Aorta (tissue), 5 donors: ENCODE measurements around the gene MUTYH. TPM values are rescaled to one million over a fixed set of nuclear protein-coding genes. Genes with fewer than 3 reads are reported as not detected.
A peak's percentile ranks its signal among the peaks of the same experiment; 100 is the strongest.
"Not testable (repeated sequence)": the region's sequence is repeated elsewhere in the genome, so short reads cannot be mapped to it uniquely, and the experiment has no call there.

Source experiments
- ATAC-seq: fragments of 200-7000 bp; cut with Tn5 transposase; one replicate; pipeline ENCODE4 v1.9.1; 2022; ENCODE audit warnings: moderate library complexity; ENCODE audit not compliant: low FRiP score
- DNase-seq, 2 donors: peaks; one replicate each; pipeline ENCODE4 v3.0.0-alpha.2; 2020
- H3K27ac ChIP-seq, 2 donors: one replicate each; pipeline ENCODE4 v1.5.1; 2013; ENCODE audit warnings: low read length in 2 of 2, mild to moderate bottlenecking in 2 of 2, moderate library complexity in 2 of 2, control low read depth in 1 of 2, inconsistent platforms in 1 of 2, low read depth in 1 of 2
- H3K27me3 ChIP-seq, 2 donors: one replicate each; pipeline ENCODE4 v1.6.1; 2013; ENCODE audit warnings: control low read depth in 1 of 2, low read length in 1 of 2, mild to moderate bottlenecking in 1 of 2, moderate library complexity in 1 of 2; ENCODE audit not compliant: insufficient read depth in 2 of 2, control insufficient read depth in 1 of 2
- H3K36me3 ChIP-seq, 2 donors: one replicate each; pipeline ENCODE4 v1.6.1; 2013; ENCODE audit warnings: control low read depth in 1 of 2, low read length in 1 of 2, mild to moderate bottlenecking in 1 of 2; ENCODE audit not compliant: insufficient read depth in 2 of 2, control insufficient read depth in 1 of 2
- H3K4me1 ChIP-seq, 2 donors: one replicate each; pipeline ENCODE4 v1.6.1; 2013; ENCODE audit warnings: low read length in 2 of 2, control low read depth in 1 of 2, mild to moderate bottlenecking in 1 of 2, moderate library complexity in 1 of 2; ENCODE audit not compliant: insufficient read depth in 2 of 2, control insufficient read depth in 1 of 2
- H3K4me3 ChIP-seq, 2 donors: one replicate each; pipeline ENCODE4 v1.5.1; 2013; ENCODE audit warnings: low read length in 2 of 2, control low read depth in 1 of 2, mild to moderate bottlenecking in 1 of 2
- H3K9me3 ChIP-seq: one replicate; pipeline ENCODE4 v1.6.1; 2013; ENCODE audit warnings: mild to moderate bottlenecking, low read length; ENCODE audit not compliant: control insufficient read depth
- WGBS, 2 donors: extraction: QIAGEN DNeasy Blood & Tissue Kit; methylation state at CpG; one replicate each; pipeline ENCODE4 v1.1.7; 2013; 5-methylcytosine and 5-hydroxymethylcytosine counted together
- intact Hi-C, 2 donors: fragments of 100-400 bp; cut with DNase I; formaldehyde crosslinking; loops; one replicate each; pipeline versions ENCODE4 v1.14.2 to v1.15.0; 2022
- polyA plus RNA-seq, 2 donors: library from polyadenylated mRNA; stranded (reverse); fragments of 200-250 nt; gene quantifications; one replicate each; pipeline ENCODE4 v1.2.3, GENCODE V29; 2013
- total RNA-seq, 2 donors: library from RNA; stranded (reverse); fragmentation: NEBNext Ultra II Directional; extraction: Animal tissue kit (Norgen Biotek cat#: 25700); gene quantifications; one replicate each; pipeline ENCODE4 v1.2.1, GENCODE V29; 2021
- donor health status: healthy with polysubstance abuse.
- donor health status: Bipolar disorder and iron deficiency.
- donor health status: DM: no; HTN: no; CAD: no.
- donor health status: DM: no; HTN: no; CAD: no.
- donor health status: DM: yes; HTN: yes; CAD: no.

MUTYH gene
- total and polyA plus RNA-seq, 4 donors: 4.9 to 49.8 (median 24.3) TPM

DNA sequence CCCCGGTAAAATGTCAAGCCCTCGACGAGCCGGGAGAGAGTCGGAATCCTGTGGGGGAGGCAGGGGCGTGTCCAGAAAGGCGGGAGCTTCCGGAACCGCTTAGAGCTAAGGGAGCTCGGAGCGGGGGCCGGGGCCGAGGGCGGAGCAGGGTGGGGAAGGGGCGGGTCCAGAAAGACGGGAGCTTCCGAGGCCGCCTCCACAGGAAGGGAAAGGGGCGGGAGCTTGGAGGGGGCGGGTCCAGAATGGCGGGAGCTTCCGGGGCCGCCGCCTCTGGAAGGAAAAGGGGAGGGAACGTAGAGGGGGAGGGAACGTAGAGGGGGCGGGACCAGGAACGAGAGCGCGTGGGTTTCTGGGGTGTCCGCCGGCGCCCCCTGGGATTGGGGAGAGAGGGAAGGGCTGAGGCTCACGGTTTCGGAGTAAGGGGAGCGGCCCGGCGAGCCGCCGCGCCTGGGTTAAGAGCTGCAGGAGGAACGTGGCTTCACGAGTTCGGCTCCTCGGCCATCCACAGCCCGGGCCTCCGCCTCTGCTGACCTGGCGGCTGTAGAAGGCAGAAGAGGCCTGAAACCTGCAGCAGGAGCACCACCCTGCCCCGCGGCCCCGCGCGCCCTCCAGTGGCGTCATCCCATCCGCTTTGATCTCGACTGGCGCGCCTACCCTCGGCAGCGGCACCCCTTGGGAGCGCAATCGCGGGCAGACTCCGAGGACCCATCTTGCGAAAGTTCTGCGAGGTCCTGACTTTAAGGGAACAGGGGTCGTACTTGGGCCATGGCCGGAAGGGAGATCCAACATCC, 36.5 kb downstream of the MUTYH start:
- intact Hi-C loops: loop anchor here (1.0 to 10.0 kb wide), 8 partner anchors 36 to 571 kb away; partner anchors contain the start of genes PLK3 (in 1 of the 2), PTCH2 (in 1 of the 2), RNU5D-1 (in 1 of the 2) and TESK2 (in 1 of the 2)
- H3K27ac ChIP-seq: peak overlapping the region in 1 of 2 donors; percentile 69

DNA sequence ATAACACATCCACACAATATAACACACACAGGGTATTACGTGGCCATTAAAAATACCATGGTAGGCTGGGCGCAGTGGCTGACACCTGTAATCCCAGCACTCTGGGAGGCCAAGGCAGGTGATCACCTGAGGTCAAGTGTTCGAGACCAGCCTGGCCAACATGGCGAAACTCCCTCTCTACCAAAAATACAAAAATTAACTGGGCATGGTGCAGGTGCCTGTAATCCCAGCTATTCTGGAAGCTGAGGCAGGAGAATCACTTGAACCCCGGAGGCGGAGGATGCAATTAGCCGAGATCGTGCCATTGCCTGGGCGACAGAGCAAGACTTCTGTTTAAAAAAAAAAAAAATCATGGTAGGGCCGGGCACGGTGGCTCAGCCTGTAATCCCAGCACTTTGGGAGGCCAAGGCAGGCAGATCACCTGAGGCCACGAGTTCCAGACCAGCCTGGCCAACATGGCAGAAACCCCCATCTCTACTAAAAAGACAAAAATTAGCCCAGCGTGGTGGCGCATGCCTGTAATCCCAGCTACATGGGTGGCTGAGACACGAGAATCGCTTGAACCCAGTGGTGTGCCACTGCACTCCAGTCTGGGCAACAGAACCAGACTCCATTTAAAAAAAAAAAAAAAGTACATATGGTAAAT, 37.6 kb downstream of the MUTYH start:
- no peak for ATAC-seq
- Histone ChIP-seq H3K27me3 (no peaks in the 10 kb centered on the region), H3K36me3 (no peaks in the 10 kb centered on the region), H3K4me1 (no peaks in the 10 kb centered on the region), H3K4me3 (peak overlapping the region in 1 of 2 donors; percentile 50), H3K27ac (no peak overlapping the region), H3K9me3 (no peaks in the 10 kb centered on the region)
- no peak for DNase-seq
- intact Hi-C loops: loop anchor here (1.0 to 10.0 kb wide), 7 partner anchors 98 to 570 kb away; partner anchors contain the start of genes PLK3 (in 1 of the 2), PTCH2 (in 1 of the 2), RNU5D-1 (in 1 of the 2) and TESK2 (in 1 of the 2)
- 84 to 87% methylated on average over 16 of the region's 16 CpGs for WGBS, 2 donors

More for the DNA sequence above, 36.5 kb downstream of the MUTYH start:
- Histone ChIP-seq H3K4me1 (no peaks in the 10 kb centered on the region), H3K27me3 (no peaks in the 10 kb centered on the region), H3K36me3 (no peaks in the 10 kb centered on the region), H3K4me3 (peak overlapping the region; percentile 33 to 62), H3K9me3 (no peaks in the 10 kb centered on the region)
- WGBS, 2 donors: 0 to 1% methylated on average over 56 to 68 of the region's 68 CpGs
- ATAC-seq (peak; percentile 97), DNase-seq (peak; percentile 99 to 100)

- Histone ChIP-seq H3K4me3 (no peak overlapping the region), H3K27me3 (no peaks in the 10 kb centered on the region), H3K36me3 (no peaks in the 10 kb centered on the region), H3K9me3 (no peaks in the 10 kb centered on the region), H3K27ac (no peak overlapping the region), H3K4me1 (no peaks in the 10 kb centered on the region)
- intact Hi-C loops: loop anchor here (1.0 to 10.0 kb wide), 6 partner anchors 96 to 568 kb away; partner anchors contain the start of genes PLK3 (in 1 of the 2), PTCH2 (in 1 of the 2), RNU5D-1 (in 1 of the 2) and ZSWIM5 (in 1 of the 2)
- DNase-seq (no peak), ATAC-seq (no peak)
- 57 to 66% methylated on average over 2 of the region's 2 CpGs for WGBS, 2 donors
Observed at GRCh38 chr1:45300669-45300997, 39.6 kb downstream of the MUTYH start.

GRCh38 chr1:45299981-45300668, 40.1 kb downstream of the MUTYH start:
- peak in 1 of 2 donors; percentile 49 for DNase-seq
- H3K4me3 ChIP-seq: no peak overlapping the region
- no peaks in the 10 kb centered on the region for H3K4me1 ChIP-seq
- intact Hi-C loops: loop anchor here (1.0 to 10.0 kb wide), 6 partner anchors 95 to 568 kb away; partner anchors contain the start of genes PLK3 (in 1 of the 2), PTCH2 (in 1 of the 2), RNU5D-1 (in 1 of the 2) and ZSWIM5 (in 1 of the 2)
- H3K9me3 ChIP-seq: no peaks in the 10 kb centered on the region
- no peak for ATAC-seq
- no peaks in the 10 kb centered on the region for H3K27me3 ChIP-seq
- H3K36me3 ChIP-seq: no peaks in the 10 kb centered on the region
- WGBS, 2 donors: 4 to 6% methylated on average over 4 of the region's 4 CpGs
- H3K27ac ChIP-seq: no peak overlapping the region

- ATAC-seq: no peak
- Histone ChIP-seq H3K4me3 (no peak overlapping the region), H3K36me3 (no peaks in the 10 kb centered on the region), H3K27ac (no peak overlapping the region), H3K9me3 (no peaks in the 10 kb centered on the region), H3K27me3 (no peaks in the 10 kb centered on the region), H3K4me1 (no peaks in the 10 kb centered on the region)
- intact Hi-C loops: no loop called here
- no peak for DNase-seq
- 70 to 79% methylated on average over 1 of the region's 1 CpG for WGBS, 2 donors
Observed at GRCh38 chr1:45299296-45299695, 40.9 kb downstream of the MUTYH start.

GRCh38 chr1:45297666-45298356, 42.4 kb downstream of the MUTYH start:
- H3K27me3 ChIP-seq: no peaks in the 10 kb centered on the region
- 75 to 78% methylated on average over 8 of the region's 8 CpGs for WGBS, 2 donors
- no peaks in the 10 kb centered on the region for H3K9me3 ChIP-seq
- H3K4me3 ChIP-seq: no peak overlapping the region
- DNase-seq: no peak
- H3K4me1 ChIP-seq: no peaks in the 10 kb centered on the region
- no peaks in the 10 kb centered on the region for H3K36me3 ChIP-seq
- ATAC-seq: no peak
- no peak overlapping the region for H3K27ac ChIP-seq
- intact Hi-C loops: no loop called here

DNA sequence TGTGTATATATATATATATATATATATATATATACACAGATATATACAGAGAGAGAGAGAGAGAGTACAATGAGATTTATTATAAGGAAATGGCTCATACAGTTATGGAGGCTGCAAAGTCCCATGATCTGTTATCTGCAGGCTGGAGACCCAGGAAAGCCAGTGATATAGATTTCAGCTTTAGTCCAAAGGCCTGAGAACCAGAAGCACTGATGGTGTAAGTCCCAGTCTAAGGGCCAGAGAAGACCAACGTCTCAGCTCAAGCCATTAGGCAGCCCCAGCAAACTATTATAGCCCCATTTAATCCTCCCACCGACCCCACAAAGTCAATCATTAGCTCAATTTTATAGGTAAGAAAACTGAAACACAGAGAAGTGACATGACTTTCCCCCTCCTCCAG, 48.5 kb downstream of the MUTYH start:
- Histone ChIP-seq H3K4me1 (no peaks in the 10 kb centered on the region), H3K27ac (no peak overlapping the region), H3K36me3 (no peaks in the 10 kb centered on the region), H3K4me3 (no peak overlapping the region), H3K27me3 (no peaks in the 10 kb centered on the region), H3K9me3 (no peaks in the 10 kb centered on the region)
- intact Hi-C loops: no loop called here
- DNase-seq: no peak
- 71 to 76% methylated on average over 2 of the region's 2 CpGs for WGBS, 2 donors
- ATAC-seq: no peak

DNA sequence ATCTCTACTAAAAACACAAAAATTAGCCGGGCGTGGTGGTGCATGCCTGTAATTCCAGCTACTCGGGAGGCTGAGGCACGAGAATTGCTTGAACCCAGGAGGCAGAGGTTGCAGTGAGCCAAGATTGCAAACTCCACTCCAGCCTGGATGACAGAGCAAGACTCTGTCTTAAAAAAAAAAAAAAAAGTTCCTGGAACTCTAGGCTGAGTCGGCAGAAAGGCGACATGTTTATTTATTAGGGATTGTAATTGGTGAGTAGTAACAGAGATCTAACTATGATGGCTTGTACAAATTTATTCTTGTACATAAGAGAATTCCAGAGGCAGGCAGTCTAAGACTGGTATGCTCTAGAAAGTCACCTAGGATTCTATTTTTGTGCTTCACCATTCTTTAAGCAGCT, 49.2 kb downstream of the MUTYH start:
- WGBS, 2 donors: 68 to 73% methylated on average over 6 of the region's 6 CpGs
- H3K9me3 ChIP-seq, H3K4me3 ChIP-seq, H3K27me3 ChIP-seq, intact Hi-C loops, H3K36me3 ChIP-seq, DNase-seq, ATAC-seq, H3K4me1 ChIP-seq, H3K27ac ChIP-seq: not testable (repeated sequence)
